Heart left ventricle (tissue), 13 donors: ENCODE results near the gene KCNH1.

Experiments
- POLR2A ChIP-seq, 2 donors: fragments of 450-650 bp; IDR thresholded peaks; one replicate each; pipeline ENCODE4 v1.6.1; 2017; ENCODE audit warnings: antibody characterized with exemption in 2 of 2, mild to moderate bottlenecking in 2 of 2, moderate library complexity in 2 of 2
- TF ChIP-seq, protein P1 (sequence below), 12 donors: fragments of 200-600 bp; sonication (generic) in 4 of 12; IDR thresholded peaks; one replicate each; pipeline versions ENCODE4 v1.5.0 to v1.8.0; 2018 to 2022; ENCODE audit warnings: antibody characterized with exemption in 12 of 12, mild to moderate bottlenecking in 5 of 12
- donor health status: ischemic (EF 13 %, LVEDD 7.1; RV severe dilation, severe dysfunction).
- donor health status: DM: no; HTN: yes; CAD: no.
- donor health status: DM: no; HTN: no; CAD: no.
- donor health status: ischemic (EF 25% LVEDD 6.9; RV normal size, moderate dysfunction).
- donor health status: ischemic (EF 25% LVEDD 5.7; RV mildly dilated, moderate dysfunction).
- donor health status: ischemic (EF 35%, LVEDD 5.7; RV mildly dilated, moderate dysfunction).
- donor health status: nonischemic (EF 11% LVEDD 7.7; RV severe dilation, severe dysfunction).
- donor health status: DM: yes; HTN: yes; CAD: no.
- donor health status: PGD.
- donor health status: ischemic (EF 29% LVEDD 5.4; RV normal size, mild dysfunction).
- donor health status: nonischemic (EF 23%, LVEDD 6.1; RV moderate dilation, normal function).

DNA sequence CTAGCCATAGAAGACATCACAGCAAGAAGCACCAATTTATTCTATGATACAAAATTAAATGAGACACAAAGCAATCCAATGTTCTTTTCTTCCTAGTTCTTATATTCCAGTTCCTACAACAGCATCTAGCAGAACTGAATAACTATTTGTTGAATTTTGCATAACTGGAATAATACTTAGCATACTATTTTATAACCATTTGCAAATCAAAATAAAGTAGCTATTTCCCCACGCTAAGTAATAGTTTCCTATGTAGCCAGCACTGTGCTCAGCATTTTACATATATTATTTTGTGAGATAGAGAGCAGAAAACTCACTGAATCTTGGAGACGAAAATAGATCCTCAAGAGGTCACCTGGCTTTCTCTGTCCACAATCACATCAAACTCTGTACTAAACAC lies 42.1 kb downstream of the KCNH1 start:
- TF ChIP-seq, protein P1, sequence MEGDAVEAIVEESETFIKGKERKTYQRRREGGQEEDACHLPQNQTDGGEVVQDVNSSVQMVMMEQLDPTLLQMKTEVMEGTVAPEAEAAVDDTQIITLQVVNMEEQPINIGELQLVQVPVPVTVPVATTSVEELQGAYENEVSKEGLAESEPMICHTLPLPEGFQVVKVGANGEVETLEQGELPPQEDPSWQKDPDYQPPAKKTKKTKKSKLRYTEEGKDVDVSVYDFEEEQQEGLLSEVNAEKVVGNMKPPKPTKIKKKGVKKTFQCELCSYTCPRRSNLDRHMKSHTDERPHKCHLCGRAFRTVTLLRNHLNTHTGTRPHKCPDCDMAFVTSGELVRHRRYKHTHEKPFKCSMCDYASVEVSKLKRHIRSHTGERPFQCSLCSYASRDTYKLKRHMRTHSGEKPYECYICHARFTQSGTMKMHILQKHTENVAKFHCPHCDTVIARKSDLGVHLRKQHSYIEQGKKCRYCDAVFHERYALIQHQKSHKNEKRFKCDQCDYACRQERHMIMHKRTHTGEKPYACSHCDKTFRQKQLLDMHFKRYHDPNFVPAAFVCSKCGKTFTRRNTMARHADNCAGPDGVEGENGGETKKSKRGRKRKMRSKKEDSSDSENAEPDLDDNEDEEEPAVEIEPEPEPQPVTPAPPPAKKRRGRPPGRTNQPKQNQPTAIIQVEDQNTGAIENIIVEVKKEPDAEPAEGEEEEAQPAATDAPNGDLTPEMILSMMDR (IDR thresholded peaks at IDR 0.05), result no peak
- no peak for TF ChIP-seq POLR2A (IDR thresholded peaks at IDR 0.05)
